ENCODE measurements around the gene CCNF.
A peak's percentile ranks its signal among the peaks of the same experiment; 100 is the strongest.
"Not testable (repeated sequence)": the region's sequence is repeated elsewhere in the genome, so short reads cannot be mapped to it uniquely, and the experiment has no call there.

The CCNF gene

DNA sequence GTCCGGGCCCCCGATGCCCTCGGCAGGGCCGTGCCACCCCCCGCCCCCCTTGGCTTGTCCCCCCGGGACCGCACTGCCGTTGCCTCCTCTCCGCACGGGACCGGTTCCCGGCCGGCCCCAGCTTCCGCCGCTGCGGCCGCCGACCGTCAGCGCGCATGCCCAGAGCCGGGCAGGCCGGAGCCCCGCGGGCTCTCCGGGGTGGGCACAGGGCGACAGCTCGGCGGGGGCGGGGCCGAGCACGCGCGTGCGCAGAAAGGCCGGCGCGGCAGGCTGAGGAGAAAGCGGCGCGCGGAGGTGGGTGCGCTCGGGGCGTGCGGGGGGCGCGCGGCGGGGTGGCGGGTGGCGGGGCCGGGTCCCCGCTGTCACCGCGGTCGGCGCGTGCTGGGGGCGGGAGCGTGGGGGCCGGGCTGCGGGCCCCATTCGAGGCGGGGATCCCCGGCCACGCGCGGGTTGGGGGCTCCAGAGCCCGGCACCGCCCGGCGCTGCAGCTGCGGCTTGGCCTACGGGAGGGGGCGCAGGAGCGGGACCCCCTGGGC lies 45.7 kb downstream of the CCNF start, which contains the start of gene TBC1D24:
Gene TBC1D24 (plus strand): TSS at position 251 of the 536 bp plus-strand sequence. CDS start 21,022 bp downstream, outside the sequence.
- TF ChIP-seq, protein P1, sequence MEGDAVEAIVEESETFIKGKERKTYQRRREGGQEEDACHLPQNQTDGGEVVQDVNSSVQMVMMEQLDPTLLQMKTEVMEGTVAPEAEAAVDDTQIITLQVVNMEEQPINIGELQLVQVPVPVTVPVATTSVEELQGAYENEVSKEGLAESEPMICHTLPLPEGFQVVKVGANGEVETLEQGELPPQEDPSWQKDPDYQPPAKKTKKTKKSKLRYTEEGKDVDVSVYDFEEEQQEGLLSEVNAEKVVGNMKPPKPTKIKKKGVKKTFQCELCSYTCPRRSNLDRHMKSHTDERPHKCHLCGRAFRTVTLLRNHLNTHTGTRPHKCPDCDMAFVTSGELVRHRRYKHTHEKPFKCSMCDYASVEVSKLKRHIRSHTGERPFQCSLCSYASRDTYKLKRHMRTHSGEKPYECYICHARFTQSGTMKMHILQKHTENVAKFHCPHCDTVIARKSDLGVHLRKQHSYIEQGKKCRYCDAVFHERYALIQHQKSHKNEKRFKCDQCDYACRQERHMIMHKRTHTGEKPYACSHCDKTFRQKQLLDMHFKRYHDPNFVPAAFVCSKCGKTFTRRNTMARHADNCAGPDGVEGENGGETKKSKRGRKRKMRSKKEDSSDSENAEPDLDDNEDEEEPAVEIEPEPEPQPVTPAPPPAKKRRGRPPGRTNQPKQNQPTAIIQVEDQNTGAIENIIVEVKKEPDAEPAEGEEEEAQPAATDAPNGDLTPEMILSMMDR (IDR thresholded peaks at IDR 0.05; ENCODE audit: low read depth, low read length) = no peak
- DNase-seq (ENCODE audit: low read depth in 2 of 2) = peak; percentile 76 to 87
- peak within 1 kb of the TSS; percentile 73 to 76 for H3K4me3 ChIP-seq (replicated peaks in 1 of 2; ENCODE audit: low read depth in 2 of 2, low read length in 2 of 2)

DNA sequence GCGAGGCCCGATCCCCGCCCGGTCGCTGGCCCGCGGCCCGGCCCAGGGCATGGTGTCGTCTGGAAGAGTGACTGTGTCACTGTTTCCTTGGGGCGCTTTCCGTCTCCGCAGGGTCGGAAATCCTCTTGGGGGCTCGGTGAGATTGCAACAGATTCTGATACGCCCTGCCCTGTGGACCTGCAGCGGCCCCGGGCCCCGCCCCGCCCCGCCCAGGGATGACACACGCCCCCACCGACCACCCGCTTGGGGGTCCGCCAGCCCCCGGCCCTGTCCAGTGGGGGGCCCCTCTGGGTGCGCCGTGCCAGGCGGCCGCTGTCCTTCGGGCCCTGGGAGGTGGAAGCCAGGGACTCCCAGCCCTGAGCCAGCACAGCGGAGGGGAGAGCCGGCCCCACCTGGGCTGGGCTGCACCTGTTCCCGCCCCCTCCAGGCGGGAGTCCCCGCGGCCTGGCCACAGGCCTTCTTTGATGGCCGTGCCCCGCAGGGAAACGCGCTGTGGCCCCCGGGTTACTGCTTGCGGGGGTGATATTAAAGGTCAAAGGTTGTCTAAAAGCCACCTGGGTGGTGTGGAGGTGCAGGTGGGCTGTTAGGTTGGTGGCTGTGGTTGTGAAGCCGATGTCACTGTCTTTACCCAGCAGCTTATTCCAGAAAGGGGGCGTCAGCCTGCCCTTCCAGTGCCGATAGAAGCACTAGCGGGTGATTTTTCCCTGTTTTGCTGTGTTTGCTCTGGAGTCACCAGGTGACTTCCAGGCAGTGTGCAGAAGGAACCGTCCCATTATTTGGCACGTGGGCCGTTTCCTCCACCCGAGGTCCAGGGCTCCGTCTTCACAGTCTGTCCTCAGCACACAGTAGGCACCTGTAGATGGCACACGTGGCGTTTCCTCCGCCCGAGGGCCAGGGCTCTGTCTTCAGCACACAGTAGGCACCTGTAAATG lies 46.4 kb downstream of the CCNF start:
- TF ChIP-seq, protein P1 (IDR thresholded peaks at IDR 0.05; ENCODE audit: low read depth, low read length) = no peak
- H3K4me3 ChIP-seq (replicated peaks in 1 of 2; ENCODE audit: low read depth in 2 of 2, low read length in 2 of 2) = peak overlapping the region; percentile 58 to 73
- no peak for DNase-seq (ENCODE audit: low read depth in 2 of 2)

DNA sequence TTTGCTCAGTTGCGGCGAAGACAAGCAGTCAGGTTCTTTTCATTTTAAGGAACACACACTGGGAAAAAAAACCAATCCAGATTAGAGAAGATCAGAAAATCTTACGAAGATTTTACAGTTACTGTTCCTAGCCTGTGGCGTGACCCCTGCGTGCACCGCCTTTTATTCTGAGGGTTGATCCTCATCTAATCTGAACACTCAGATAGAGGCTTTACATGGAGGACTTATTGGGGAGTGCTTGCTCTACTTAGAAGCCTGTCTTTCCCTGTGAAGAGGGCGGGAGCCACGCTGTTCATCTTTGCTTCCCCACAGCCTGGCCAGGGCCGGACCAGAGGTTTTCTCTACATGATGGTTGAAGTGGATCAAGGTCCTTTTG lies 47.1 kb downstream of the CCNF start:
- TF ChIP-seq, protein P1 (IDR thresholded peaks at IDR 0.05; ENCODE audit: low read depth, low read length) = no peak

DNA sequence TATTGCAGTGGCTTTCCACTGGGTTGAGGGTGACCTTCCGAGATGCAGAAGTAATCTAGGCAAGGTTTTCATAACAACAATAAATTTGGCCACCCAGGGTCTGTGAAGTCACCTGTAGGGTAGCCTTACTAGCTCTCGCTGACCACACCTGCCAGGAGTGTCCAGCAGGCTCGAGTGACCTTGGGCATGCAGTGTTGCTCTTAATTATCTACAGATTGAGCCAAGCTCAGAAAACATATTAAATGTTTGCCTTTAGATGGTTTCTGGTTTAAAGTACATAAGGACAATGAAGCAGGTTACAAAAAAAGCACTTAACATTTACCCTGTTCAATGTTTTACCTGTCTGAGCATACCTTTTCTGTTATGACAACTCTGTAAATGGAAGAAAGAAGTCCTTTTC lies 47.5 kb downstream of the CCNF start:
- TF ChIP-seq, protein P1 (IDR thresholded peaks at IDR 0.05; ENCODE audit: low read depth, low read length) = no peak
- no peak overlapping the region for H3K4me3 ChIP-seq (replicated peaks in 1 of 2; ENCODE audit: low read depth in 2 of 2, low read length in 2 of 2)
- DNase-seq (ENCODE audit: low read depth in 2 of 2) = no peak

More for the DNA sequence above, 47.1 kb downstream of the CCNF start:
- no peak for DNase-seq (ENCODE audit: low read depth in 2 of 2)
- H3K4me3 ChIP-seq (replicated peaks in 1 of 2; ENCODE audit: low read depth in 2 of 2, low read length in 2 of 2) = no peak overlapping the region

DNA sequence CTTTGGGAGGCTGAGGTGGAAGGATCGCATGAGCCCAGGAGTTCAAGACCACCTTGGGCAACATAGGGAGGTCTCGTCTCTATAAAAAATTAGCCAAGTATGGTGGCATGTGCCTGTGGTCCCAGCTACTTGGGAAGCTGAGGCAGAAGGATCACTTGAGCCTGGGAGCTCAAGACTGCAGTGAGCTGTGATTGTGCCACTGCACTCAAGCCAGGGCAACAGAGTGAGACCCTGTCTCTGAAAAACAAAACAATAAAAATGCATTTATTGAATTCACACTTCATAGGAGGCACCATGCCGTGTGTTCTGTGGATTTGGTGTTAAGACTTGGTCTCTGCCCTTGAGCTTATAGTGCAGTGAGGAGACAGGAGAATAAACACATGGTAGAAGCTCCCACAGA lies 48.1 kb downstream of the CCNF start:
- no peak overlapping the region for H3K4me3 ChIP-seq (replicated peaks in 1 of 2; ENCODE audit: low read depth in 2 of 2, low read length in 2 of 2)
- TF ChIP-seq, protein P1 (IDR thresholded peaks at IDR 0.05; ENCODE audit: low read depth, low read length) = no peak
- DNase-seq (ENCODE audit: low read depth in 2 of 2) = no peak

DNA sequence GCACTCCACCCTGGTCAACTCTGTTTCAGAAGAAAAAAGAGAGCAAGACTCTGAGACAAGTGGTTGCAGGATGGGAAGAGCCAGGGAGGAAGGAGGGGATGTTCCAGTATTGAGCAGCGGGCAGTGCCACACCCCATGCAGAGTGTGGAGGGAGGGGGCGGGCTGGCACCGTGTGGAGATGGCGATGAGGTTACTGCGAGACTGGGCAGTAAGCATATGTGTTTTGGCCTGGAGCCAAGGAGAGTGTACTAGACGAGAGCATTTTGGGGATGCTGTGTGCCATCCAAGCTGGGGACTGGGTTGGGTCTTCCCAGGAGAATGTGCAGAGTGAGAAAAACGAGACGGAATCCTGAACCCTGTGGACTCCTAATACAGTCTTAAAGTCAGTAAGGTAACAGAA lies 49.0 kb downstream of the CCNF start:
- DNase-seq (ENCODE audit: low read depth in 2 of 2) = no peak
- TF ChIP-seq, protein P1 (IDR thresholded peaks at IDR 0.05; ENCODE audit: low read depth, low read length) = no peak
- no peak overlapping the region for H3K4me3 ChIP-seq (replicated peaks in 1 of 2; ENCODE audit: low read depth in 2 of 2, low read length in 2 of 2)

DNA sequence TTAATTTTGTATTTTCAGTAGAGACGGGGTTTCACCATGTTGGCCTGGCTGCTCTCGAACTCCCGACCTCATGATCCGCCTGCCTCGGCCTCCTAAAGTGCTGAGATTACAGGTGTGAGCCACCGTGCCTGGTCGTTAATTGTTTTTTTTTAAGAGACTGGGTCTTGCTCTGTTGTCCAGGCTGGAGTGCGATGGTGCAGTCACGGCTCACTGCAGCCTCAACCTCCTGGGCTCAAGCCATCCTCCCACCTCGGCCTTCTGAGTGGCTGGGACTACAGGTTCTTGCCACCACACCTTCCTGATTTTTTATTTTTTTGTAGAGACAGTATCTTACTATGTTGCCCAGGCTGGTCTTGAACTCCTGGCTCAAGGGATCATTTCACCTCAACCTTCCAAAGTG lies 50.7 kb downstream of the CCNF start:
- not testable (repeated sequence) for DNase-seq (ENCODE audit: low read depth in 2 of 2); H3K4me3 ChIP-seq (replicated peaks in 1 of 2; ENCODE audit: low read depth in 2 of 2, low read length in 2 of 2)
